Endothelial cell (in vitro differentiated cells): Measurements from ENCODE around the gene STS. TPM values are rescaled to one million over a fixed set of nuclear protein-coding genes. Genes with fewer than 3 reads are reported as not detected.
A peak's percentile ranks its signal among the peaks of the same experiment; 100 is the strongest.
"Not testable (repeated sequence)": the region's sequence is repeated elsewhere in the genome, so short reads cannot be mapped to it uniquely, and the experiment has no call there.

Experiments
- DNase-seq: peaks from one replicate; pipeline ENCODE4 v3.0.0; 2021; ENCODE audit warnings: low spot score
- H3K27ac Mint-ChIP-seq: one replicate; pipeline ENCODE4 v1.8.0; 2021; ENCODE audit warnings: mixed read lengths, inconsistent platforms; ENCODE audit not compliant: unreplicated experiment
- H3K27me3 Mint-ChIP-seq: one replicate; pipeline ENCODE4 v1.8.0; 2021; ENCODE audit warnings: mild to moderate bottlenecking, moderate library complexity, mixed read lengths, inconsistent platforms; ENCODE audit not compliant: unreplicated experiment
- H3K36me3 Mint-ChIP-seq: one replicate; pipeline ENCODE4 v1.8.0; 2021; ENCODE audit warnings: mild to moderate bottlenecking, low read depth, mixed read lengths, inconsistent platforms; ENCODE audit not compliant: unreplicated experiment
- H3K4me1 Mint-ChIP-seq: one replicate; pipeline ENCODE4 v1.8.0; 2021; ENCODE audit warnings: mild to moderate bottlenecking, mixed read lengths, inconsistent platforms; ENCODE audit not compliant: unreplicated experiment
- H3K4me3 Mint-ChIP-seq: one replicate; pipeline ENCODE4 v1.8.0; 2021; ENCODE audit warnings: mild to moderate bottlenecking, mixed read lengths, inconsistent platforms; ENCODE audit not compliant: unreplicated experiment
- H3K9me3 Mint-ChIP-seq: one replicate; pipeline ENCODE4 v1.8.0; 2021; ENCODE audit warnings: mixed read lengths, inconsistent platforms; ENCODE audit not compliant: unreplicated experiment
- total RNA-seq: library from RNA; stranded (reverse); fragmentation: NEBNext Ultra II Directional; extraction: Animal tissue kit (Norgen Biotek cat#: 25700); gene quantifications from one replicate; pipeline ENCODE4 v1.2.1, GENCODE V29; 2021; ENCODE audit not compliant: unreplicated experiment
- TF ChIP-seq, protein P1 (sequence below): fragments of 200-600 bp; sonication (generic); IDR thresholded peaks from one replicate; pipeline ENCODE4 v1.5.0; 2021; ENCODE audit warnings: antibody characterized with exemption; ENCODE audit not compliant: unreplicated experiment

STS gene
- total RNA-seq, 1 donor from 2014 or later: 7.2 TPM

DNA sequence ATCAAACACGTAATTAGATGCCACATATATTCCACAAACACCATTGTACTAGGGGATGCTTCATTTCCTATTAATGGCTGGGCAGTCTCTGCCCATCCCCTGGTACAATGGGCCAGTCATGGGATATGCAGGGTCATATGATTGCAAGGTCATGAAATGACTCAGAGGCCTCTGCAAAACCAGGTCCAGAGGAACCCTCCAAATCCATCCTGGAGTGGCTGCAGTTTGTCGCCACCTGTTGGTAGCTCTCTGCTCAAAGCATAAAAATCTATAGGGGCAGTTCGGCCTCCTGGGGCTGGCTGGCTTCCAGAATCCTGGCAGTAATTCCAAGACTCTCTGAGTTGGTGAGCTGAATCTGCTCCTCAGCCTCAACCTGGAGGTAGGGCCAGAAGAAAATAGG lies 23.4 kb downstream of the STS start:
- Mint-ChIP-seq H3K27ac (no peak overlapping the region), H3K36me3 (no peaks in the 10 kb centered on the region), H3K4me1 (no peaks in the 10 kb centered on the region), H3K4me3 (no peak overlapping the region), H3K9me3 (no peaks in the 10 kb centered on the region), H3K27me3 (no peaks in the 10 kb centered on the region)
- DNase-seq: peak; percentile 15
- TF ChIP-seq, protein P1, sequence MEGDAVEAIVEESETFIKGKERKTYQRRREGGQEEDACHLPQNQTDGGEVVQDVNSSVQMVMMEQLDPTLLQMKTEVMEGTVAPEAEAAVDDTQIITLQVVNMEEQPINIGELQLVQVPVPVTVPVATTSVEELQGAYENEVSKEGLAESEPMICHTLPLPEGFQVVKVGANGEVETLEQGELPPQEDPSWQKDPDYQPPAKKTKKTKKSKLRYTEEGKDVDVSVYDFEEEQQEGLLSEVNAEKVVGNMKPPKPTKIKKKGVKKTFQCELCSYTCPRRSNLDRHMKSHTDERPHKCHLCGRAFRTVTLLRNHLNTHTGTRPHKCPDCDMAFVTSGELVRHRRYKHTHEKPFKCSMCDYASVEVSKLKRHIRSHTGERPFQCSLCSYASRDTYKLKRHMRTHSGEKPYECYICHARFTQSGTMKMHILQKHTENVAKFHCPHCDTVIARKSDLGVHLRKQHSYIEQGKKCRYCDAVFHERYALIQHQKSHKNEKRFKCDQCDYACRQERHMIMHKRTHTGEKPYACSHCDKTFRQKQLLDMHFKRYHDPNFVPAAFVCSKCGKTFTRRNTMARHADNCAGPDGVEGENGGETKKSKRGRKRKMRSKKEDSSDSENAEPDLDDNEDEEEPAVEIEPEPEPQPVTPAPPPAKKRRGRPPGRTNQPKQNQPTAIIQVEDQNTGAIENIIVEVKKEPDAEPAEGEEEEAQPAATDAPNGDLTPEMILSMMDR: peak; percentile 47

DNA sequence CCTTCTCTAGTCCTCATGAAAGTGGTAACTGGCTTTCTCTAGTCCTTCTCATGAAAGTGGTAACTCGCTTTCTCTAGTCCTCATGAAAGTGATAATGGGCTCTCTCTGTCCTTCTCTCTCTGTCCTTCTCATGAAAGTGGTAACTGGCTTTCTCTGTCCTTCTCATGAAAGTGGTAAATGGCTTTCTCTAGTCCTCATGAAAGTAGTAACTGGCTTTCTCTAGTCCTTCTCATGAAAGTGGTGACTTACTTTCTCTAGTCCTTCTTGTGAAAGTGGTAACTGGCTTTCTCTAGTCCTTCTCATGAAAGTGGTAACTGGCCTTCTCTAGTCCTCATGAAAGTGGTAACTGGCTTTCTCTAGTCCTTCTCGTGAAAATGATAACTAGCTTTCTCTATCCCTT lies 31.3 kb downstream of the STS start:
- not testable (repeated sequence) for H3K9me3 Mint-ChIP-seq, H3K27me3 Mint-ChIP-seq, H3K27ac Mint-ChIP-seq, H3K4me3 Mint-ChIP-seq, H3K36me3 Mint-ChIP-seq, DNase-seq, H3K4me1 Mint-ChIP-seq

DNA sequence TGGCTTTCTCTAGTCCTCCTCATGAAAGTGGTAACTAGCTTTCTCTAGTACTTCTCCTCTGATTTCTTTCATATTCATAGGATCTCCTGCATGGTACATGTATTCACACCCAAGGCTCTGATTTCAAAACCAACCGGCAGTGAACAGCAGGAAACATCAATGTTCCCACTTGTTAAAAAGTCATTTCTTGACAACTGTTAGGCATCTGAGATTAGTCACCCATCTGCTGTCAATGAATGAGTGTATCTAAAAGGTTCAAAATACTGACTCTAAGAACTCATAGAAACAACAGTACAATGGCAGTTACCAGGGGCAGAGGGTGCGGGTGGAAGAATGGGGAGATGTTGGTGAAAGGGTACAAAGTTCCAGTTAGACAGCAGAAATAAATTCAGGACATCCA lies 31.9 kb downstream of the STS start:
- no peak overlapping the region for H3K27ac Mint-ChIP-seq
- no peak overlapping the region for H3K4me3 Mint-ChIP-seq
- no peak for DNase-seq
- H3K27me3 Mint-ChIP-seq: no peaks in the 10 kb centered on the region
- no peaks in the 10 kb centered on the region for H3K36me3 Mint-ChIP-seq
- no peaks in the 10 kb centered on the region for H3K4me1 Mint-ChIP-seq
- TF ChIP-seq, protein P1: no peak
- H3K9me3 Mint-ChIP-seq: no peaks in the 10 kb centered on the region

DNA sequence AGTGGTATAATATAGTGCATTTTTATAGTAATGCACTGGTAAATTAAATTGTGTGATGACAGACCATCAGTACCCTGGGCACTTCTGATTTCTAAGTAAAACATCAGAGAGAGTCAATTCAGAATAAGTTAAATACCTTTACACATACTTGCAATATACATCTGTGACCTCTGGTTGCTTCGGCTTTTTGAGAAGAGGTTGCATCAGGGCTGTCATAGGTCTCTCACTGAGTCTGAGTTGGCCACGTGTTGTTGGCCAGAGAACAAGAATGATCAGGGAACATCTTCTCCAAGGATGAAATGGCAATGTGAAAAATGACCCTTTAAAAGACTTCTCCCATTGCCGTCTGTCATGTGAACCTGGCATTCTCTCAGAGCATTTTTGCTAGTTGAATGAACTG lies 37.3 kb downstream of the STS start:
- Mint-ChIP-seq H3K36me3 (no peaks in the 10 kb centered on the region), H3K4me3 (no peak overlapping the region), H3K27ac (no peak overlapping the region), H3K27me3 (no peaks in the 10 kb centered on the region), H3K9me3 (no peaks in the 10 kb centered on the region), H3K4me1 (no peaks in the 10 kb centered on the region)
- TF ChIP-seq, protein P1: no peak
- no peak for DNase-seq

DNA sequence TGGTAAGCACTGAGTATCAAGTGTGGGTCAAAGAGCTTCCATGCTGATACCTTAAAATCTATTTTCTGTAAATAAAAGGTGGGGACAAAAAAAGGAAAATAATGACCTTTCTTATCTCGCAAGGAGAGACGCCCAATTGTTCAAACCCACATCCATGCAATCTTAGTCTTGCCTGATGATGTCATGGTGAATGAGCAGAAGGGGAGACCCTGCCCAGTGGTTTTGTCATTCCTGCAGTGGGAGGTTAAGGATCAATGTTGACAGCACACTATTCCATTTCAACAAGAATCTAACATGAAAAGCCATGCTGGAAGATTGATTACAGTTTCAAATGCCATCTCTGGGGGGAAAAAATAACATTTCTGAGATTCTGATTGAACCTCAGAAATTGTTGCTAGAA lies 41.2 kb downstream of the STS start:
- DNase-seq: no peak
- Mint-ChIP-seq H3K36me3 (no peaks in the 10 kb centered on the region), H3K27ac (no peak overlapping the region), H3K27me3 (no peaks in the 10 kb centered on the region), H3K4me1 (no peaks in the 10 kb centered on the region), H3K4me3 (no peak overlapping the region), H3K9me3 (no peaks in the 10 kb centered on the region)
- TF ChIP-seq, protein P1: no peak

DNA sequence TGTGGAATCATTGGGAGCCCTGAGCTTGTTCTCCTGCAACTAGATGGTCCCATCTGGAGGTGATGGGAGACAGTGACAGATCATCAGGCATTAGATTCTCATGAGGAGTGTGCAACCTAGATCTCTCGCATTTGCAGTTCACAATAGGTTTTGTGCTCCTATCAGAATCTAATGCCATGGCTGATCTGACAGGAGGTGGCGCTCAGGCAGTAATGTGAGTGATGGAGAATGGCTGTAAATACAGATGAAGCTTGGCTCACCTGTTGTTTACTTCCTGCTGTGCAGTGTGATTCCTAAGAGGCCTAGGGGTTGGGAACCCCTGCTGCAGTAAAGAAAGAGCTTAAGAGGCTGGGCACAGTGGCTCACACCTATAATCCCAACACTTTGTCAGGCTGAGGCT lies 42.6 kb downstream of the STS start:
- DNase-seq: no peak
- no peaks in the 10 kb centered on the region for H3K36me3 Mint-ChIP-seq
- no peaks in the 10 kb centered on the region for H3K27me3 Mint-ChIP-seq
- H3K4me1 Mint-ChIP-seq: no peaks in the 10 kb centered on the region
- TF ChIP-seq, protein P1: no peak
- H3K9me3 Mint-ChIP-seq: no peaks in the 10 kb centered on the region
- H3K27ac Mint-ChIP-seq: no peak overlapping the region
- H3K4me3 Mint-ChIP-seq: no peak overlapping the region
